ELF-1 (cell line): Measurements from ENCODE around the gene NFAM1.

Experiments
- DNase-seq: peaks from one replicate; pipeline ENCODE4 v3.0.0-alpha.2; 2016; ENCODE audit warnings: low read depth, low spot score

Gene NFAM1

DNA sequence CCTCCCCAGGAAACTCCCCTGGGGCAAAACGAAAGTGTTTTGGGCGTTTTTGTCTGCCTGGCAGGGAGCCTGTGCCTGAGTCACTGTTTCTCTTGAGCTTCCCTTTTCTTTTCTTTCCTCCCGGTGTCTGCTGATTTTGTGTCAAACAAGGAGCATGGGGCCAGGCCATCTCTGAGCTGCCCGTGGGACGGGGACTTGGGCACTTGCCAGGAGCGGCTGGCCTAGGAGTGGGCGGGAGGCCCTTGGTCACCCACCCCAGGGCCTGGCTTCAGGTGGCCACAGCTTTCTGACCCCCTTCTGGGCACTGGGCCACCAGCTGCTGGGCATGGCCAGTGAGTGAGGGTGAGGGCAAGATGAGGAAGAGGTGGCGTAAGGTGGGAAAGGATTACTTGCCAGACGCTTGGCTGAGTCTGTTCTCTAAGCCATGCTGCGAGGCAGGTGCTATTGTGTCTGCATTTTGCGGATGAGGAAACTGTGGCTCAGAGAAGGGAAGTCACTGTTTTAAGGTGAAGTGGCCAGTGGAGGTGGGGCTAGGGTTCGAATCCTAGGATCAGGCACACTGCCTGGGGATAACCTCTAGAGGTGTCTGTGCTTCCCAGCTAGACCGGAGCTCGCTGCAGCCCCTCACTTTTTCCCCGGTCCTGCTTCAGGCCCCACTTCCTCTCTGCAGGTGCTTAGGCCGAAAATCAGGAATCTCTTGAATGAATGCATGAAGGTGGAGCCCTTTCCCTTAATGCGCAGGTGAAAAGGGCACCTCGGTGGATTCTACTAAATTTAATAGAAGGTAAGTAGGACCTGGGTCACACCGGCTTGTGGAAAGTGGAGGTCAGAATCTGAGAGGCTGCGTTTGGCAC is 7.8 kb upstream of the NFAM1 start:
- peak; percentile 77 for DNase-seq

DNA sequence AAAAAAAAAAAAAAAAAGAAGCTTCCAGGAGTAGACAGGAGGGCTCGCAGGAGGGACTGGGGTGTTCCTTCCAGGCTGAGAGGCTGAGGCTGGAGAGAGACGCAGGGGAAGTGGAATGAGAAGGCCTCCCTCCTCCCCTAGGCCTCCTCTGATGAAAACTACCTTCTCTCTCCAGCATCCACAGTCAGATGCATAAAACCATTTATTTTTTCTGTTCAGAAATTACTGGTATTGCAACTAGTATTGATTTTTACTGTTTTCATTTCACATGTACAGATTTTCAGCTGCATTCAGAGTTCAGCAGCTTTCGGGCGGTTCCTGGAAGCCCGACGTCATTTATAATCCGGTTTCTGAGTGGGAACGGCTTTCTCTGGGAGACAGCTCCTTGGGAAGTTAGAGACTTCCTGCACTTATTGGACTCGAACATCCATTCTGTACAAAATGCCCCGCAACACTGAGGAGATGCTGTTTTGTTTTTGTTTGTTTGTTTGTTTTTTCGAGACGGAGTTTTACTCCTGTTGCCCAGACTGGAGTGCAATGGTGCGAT is 6.9 kb upstream of the NFAM1 start:
- no peak for DNase-seq

DNA sequence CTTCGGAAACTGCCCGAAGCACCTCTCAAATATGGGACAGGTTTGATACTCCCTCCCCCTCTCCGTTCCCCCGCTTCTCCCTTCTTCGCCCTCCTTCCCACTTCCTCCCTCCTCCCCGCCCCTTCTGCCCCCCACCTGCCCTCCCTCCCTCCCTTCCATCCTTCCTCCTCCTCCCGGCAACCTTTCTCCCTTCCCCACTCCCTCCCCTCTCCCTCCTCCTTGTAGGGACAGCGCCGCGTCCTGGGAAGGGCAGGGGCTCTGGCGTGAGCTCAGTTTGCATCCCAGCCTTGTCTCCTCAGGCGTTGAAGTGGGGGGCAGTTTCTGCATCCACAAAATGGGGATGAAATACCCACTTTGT is 6.1 kb upstream of the NFAM1 start:
- no peak for DNase-seq

DNA sequence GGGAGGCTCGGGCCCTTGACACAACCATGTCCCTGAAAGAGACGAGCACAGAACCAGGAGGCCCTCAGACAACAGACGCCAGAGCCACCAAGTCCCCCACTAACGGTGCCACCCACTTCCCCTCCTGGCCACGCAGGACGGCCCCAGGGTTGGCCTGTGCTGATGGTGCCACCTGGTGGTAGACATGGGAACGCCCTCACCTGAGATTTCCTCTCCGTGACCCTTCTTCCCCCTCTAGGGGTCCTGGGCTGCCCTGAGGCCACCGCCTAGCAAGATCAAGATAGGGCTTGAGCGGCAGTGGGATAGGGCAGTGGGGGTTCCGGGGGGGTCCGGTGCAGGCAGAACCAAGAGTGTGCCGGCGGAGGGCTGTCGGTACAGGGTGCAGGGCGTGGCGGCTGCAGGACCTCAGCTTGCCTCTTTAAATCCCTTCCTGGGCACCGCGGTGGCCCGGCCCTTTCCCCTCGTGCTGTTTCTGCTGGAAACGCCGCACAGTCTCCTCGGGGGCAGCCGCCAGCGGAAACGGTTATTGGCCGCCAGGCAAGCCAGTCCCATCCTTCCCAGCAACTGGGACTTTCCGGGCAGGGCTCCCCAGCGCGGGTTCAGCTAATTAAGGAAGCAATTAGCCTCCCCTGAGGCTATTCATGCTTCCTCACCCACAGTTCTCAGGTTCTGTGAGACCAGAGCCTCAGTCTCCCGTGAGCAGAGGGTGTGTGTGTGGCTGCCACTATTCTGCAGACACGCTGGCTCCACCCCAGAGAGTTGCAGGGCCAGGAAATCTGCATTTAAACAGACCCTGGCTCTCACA is 5.5 kb upstream of the NFAM1 start:
- DNase-seq = peak; percentile 92

DNA sequence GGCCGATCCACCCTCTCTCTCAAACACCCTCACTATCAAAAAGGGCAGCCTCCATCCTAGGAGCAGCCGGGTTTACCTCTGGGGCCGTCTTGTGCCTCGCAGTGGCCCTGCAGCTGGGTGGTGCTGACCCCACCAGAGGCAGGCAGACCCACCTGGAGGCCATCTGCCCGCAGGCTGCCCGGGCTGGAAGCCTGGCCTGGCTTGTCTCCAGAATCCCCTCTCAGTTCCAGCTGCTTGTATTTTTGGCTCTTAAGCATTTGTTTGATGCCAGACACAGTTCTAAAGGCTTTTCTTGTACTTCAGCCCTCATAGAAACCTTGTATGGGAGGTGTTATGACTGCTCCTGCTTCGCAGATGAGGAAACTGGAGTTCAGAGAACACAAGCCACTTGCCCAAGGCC is 4.2 kb upstream of the NFAM1 start:
- DNase-seq = no peak

DNA sequence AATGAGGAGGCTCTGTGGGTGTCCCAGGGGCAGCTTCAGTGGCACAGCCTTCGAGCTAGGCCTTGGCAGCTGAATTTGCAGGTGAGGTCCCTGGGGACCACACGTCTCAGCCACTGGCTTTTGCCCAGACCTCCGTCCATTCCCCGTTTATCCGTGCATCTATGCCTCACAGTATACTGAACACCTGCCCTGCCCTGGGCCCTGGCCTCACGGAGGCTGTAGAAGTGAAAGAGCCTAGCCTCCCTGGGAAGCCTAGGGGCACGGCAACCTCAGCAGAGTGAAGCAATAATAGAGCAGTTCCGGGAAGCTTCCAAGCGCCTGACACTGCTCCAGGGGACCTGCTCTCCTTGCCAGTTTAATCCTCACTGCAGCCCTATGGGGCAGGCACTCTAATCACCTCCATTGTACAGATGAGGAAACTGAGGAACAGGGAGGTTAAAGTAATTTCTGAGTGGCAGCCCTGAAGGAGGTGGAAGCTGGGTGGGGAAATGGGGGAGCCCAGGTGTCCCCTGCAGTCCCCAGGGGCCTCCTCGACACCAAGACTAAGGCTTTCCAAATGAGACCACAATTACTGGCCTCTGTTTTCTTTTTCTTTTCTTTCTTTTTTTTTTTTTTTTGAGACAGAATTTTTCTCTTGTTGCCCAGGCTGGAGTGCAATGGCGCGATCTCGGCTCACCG is 2.7 kb upstream of the NFAM1 start:
- DNase-seq = peak; percentile 53

DNA sequence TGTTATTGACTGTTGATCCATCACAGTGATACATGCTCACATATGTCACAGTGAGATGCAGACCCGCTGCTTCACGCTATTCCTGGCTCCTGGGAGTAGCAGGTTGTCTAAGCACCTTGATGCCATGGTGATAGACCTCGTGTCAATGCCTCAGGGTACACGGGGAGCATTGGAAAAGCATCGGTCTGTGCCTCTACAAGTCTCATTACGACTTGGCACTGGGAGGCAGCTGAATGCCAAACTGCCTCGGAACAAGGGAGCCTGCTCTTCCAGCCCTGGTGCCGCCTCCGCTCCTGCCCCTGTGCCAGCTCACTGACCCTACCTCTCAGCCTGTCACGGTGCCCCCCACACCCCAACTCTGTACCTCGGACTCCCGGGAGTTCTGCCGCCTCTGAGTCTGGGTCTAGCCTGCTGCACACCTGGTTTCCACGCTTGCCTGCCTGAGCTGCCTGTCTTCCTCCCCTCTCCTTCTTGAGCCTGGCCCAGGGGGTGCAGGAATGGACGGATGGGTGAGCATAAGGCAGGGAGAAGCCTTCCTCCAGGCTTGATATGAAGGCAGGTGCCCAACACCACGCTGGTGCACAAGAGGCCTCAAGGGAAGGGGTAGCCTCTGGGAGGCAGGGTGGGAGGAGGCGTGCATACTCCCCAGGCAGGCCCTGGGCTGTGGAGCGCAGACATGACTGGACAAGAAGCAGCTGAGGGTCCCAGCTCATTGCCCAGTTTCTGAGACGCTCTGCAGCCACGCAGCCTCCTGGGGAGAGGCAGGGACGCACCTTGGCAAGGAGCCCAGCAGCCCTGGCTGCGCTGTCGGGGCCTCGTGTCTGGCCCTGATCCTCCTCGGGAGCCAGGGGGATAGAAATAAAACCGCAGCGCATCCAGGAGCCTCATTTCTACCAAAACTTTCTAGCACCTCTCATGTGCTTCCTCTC is 1.8 kb upstream of the NFAM1 start:
- DNase-seq = no peak

DNA sequence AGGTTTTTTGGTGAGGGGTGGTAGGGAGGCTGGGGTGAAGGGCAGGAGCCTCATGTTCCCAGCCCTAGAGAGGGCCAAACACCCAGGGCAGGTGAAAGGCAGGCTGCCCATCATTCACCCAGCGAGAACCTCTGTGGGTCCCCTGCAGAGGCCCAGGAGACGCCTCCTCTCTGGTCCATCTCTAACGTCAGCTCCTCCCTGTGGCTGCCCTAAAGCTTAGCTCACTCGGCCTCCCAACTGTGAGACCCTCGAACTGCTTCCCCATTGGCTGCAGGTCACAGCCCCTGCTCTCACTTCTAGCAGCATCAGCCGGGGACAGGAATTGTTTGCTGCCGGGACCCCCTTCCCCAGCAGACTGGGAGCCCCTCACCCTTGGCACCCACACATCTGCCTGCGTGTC is 615 bp upstream of the NFAM1 start:
- DNase-seq = no peak

DNA sequence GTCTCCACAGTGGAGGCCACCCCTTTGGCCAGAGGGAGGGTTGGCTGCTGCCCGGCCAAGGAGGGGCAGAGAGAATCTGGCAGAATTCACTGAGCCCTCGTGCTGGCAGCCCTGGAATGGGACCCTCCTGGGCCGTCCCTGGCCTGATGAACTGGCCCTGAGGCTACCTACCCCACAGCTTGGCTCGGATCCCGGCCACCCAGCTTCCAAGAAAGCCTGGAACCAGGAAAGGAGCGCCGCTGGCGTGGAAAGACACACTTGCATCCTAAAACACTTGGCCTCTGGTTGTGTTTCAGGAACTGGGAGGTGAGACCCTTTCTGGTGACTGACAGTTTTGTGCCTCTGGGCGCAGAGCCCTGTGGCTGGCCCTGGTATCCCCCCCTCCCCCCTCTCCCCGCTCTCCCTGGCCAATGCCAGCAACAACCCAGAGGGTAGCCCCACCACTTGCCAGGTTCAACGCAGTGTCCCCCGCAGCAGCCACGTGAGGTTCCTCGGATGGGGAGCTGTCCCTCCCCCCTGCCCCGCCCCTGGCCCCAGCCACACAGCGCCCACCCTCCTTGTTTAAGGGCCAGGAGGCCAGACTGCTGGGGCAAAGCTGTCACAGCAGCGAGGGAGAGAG is 693 bp downstream of the NFAM1 start:
- peak; percentile 45 for DNase-seq

DNA sequence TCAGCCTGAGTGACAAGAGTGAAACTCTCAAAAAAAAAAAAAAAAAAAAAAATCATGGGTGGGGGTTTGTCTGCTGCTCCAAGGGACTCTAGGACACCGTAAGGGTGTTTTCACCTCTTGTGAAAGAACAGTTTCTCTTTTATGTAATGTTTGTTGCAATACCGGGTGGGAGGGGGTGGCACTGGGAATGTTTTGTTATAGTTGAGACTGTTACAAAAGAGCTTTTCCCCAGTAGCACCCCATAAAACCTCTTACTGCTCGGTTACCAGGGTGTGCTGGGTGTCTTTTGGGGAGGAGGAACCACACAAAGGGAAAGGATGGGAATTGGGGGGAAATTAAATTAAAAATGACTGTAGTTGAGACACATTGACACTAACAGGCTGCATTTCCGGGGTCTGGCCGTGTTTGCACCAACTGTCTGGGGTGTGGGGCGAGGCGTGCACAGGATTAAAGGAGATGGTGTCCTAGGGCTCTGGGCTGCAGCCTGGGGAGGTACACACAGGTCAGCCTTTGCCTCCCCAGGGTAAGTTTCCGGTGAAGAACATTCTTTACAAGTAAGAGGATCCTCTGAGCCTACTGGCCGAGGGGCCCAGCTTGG is 1.6 kb downstream of the NFAM1 start:
- peak; percentile 34 for DNase-seq

DNA sequence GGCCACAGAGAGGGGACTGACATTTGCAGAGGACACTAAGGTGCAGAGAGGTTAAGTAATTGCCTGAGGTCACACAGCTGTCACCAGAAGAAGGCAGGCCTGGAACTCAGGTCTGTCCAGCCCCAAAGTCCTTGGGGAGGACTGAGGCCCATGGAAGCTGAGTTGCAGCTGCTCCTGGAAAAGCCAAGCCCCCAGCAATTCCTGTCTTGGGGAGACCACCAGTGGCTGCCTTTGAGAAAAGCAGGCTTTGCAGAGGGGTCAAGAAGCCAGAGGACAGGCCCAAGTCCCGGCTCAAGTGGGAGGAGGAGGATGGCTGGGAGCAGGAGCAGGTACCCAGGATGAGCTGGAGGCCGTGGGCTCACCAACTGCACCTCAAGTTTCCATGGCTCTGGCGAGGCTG is 3.4 kb downstream of the NFAM1 start:
- DNase-seq = no peak

DNA sequence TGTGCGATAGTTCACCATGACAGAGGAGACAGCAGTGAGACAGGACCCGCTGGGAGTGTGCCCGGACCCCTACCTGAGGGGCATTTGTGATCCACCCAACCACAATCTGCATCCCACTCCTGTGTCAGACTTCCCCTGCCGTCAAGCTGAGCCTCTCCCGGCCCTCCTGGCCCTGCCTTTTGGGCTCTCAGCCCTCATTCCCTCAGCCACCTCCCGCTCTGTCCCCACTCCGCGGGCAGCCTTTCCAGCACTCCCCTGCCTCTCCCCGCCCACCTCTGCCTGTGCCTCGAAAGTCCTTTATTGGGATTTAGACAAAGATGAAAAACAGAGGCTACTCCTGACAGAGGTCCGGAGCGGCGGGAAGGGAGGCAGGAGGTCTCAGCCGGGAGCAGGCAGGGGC is 4.2 kb downstream of the NFAM1 start:
- no peak for DNase-seq

DNA sequence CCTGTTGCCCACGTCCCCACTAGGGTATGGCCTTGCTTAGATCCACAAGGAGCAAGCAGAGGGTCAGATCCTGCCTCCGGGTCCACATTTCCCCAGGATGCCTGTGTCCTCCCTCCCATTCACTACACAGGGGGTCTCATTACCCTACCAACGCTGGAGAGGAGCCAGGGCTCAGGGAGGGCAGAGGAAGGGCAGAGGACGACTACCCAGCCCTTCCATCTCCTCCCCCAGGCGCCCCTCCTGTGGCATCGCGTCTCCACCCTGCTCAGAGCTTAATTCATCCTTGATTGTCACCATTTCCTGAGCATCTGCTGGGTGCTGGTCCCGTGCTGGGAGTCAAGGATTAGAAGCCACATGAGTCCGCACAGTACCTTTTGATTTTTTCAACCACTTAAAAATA is 5.0 kb downstream of the NFAM1 start:
- DNase-seq = no peak

DNA sequence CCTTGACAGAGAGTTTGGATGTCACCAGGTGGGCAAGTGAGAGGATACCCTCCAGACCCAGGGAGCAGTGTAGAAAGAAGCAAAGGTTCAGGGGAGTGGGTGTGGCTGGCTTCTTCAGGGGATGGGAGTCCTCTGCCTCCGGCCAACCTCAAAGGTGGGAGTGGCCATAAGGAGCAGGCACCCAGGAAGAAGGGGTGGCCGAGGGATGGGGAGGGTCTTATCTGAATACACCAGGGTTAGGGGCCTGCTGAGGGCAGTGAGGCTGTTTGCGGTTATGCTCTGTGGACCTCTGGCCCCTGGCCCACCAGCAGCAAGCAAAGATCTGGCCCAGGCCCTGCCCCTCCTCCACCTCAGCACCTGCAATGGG is 6.2 kb downstream of the NFAM1 start:
- DNase-seq = no peak

DNA sequence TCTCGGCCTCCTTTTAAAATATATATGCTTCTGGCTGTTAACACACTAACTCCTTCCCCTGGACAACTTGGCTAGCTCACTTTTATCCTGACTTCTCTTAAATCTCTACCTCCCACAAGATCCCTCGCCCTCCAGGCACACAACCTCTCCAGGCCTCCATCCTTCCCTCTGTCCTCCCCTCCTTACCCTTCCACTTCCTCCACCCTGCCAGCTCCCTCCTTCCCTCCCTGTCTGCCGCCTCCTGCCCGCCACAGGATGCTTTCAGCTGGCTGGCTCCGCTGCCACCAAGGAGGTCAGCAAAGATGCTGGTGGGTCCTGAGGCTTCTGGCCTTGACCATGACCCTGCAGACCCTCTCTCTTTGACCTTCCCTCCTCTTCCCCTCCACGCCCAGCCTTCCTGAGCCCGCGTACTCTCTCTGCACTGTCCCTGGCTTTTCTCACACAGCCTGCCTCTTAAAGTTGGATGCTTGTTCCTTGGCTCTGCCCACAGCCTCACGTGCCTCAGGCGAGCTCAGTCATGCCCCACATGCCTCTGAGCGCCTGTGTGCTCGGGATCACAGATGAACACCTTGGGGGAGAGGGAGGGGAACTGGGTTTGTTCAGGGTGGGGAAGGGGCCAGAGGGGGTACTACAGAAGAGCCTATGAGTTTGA is 6.7 kb downstream of the NFAM1 start:
- DNase-seq = no peak

DNA sequence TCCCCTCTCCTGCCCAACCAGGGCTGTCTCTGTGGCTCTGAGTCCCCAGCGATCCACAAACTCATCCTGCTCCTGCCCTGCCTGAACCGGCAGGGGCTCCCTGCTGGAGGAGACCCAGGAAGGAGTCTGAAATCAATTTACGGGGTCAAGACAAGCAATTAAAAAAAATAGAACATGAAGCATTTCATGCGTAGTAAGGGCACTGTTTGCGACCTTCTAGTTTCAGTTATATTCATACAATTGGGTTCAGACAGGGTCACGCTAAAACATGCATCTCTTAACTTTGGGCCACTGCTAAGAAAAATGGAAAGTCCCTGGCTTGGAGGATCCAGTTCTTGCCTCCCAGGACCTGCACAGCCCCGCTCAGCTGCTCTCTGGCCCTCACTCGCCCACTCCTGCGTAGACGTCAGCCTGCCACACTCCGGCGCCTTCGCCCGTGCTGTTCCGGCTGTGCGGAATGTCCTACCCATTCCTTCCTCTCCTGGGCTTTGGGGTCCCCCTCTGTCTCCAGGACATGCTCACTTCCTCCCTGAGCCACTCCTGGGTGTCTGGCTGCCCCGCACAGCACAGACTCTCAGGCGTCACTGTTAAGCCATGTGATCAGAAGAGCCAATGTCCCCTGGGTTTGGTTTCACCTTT is 12.8 kb downstream of the NFAM1 start:
- DNase-seq = no peak

DNA sequence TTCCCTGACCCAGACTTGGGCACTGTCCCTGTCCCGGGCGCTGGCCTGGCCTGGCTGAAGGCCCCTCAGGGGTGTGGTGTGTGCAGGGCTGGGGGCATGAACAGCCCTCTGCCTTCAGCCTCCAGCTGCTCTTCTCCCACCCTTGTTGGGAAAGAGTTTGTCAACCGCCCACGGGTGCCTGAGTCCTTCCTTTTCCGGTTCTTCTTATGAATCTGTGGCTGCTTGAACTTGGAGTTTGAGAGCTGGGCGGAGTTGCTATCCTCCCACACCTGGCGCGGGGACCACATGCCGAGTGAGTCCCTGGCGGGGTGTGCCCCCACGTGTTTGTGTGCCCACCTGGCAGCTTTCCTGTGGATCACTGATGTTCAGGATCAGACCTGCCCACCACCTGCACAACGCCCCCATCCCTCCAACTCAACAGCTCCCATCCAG is 13.4 kb downstream of the NFAM1 start:
- no peak for DNase-seq

DNA sequence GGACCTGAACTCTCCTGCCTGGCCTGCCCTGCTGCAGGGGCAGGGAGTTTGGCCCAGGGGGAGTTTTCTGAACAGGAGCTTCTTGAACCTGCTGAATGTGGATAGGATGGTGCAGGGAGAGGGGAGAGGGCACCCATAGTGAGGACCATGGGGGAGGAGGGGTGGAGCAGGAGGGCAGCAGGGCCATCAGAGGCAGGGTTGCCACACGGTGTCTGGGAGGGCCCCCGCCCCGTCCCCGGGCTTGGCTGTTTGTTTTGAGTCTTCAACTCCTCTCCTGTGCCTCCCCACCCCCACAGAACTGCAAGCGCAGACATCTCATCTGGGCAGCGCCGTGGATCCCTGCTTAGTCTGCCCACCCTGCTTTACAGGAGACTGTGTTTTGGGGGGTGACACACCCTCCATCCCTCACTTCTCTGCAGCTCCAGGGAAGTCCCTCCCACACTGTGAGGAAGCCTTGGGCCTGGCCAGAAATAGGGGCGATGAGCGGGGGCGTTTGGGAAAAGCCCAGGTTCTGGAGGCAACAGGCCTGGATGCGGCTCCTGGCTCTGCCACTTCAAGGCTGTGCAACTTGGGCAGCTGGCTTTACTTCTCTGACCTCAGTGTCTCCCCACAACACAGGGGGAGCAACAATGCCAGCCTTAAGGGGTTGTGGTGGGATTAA is 14.4 kb downstream of the NFAM1 start:
- no peak for DNase-seq
